Stomach smooth muscle (tissue), 2 donors: ENCODE results near the gene C5orf15.
"Not testable (repeated sequence)": the region's sequence is repeated elsewhere in the genome, so short reads cannot be mapped to it uniquely, and the experiment has no call there.

Experiments used
- H3K27ac ChIP-seq: one replicate; pipeline ENCODE4 v1.7.0; 2013; ENCODE audit warnings: mild to moderate bottlenecking, low read length, inconsistent platforms
- H3K27me3 ChIP-seq, 2 donors: one replicate each; pipeline ENCODE4 v1.7.0; 2013; ENCODE audit warnings: low read length in 2 of 2; ENCODE audit not compliant: insufficient read depth in 2 of 2, control insufficient read depth in 1 of 2
- H3K36me3 ChIP-seq, 2 donors: one replicate each; pipeline ENCODE4 v1.7.0; 2013; ENCODE audit warnings: low read length in 2 of 2; ENCODE audit not compliant: control insufficient read depth in 2 of 2, insufficient read depth in 2 of 2
- H3K4me1 ChIP-seq: one replicate; pipeline ENCODE4 v1.7.0; 2013; ENCODE audit warnings: low read length; ENCODE audit not compliant: control insufficient read depth, insufficient read depth
- H3K4me3 ChIP-seq, 2 donors: one replicate each; pipeline ENCODE4 v1.7.0; 2013; ENCODE audit warnings: low read length in 2 of 2
- H3K9ac ChIP-seq, 2 donors: one replicate each; pipeline ENCODE4 v1.7.0; 2013; ENCODE audit warnings: low read length in 2 of 2, mild to moderate bottlenecking in 1 of 2
- H3K9me3 ChIP-seq, 2 donors: one replicate each; pipeline ENCODE4 v1.7.0; 2013; ENCODE audit warnings: low read length in 2 of 2; ENCODE audit not compliant: control insufficient read depth in 2 of 2
- donor health status: healthy.
- donor health status: Pancreatic carcinoma.

The C5orf15 gene

GRCh38 chr5:133962131-133962530 is 6.3 kb downstream of the C5orf15 start:
- Histone ChIP-seq H3K9ac (no peak overlapping the region), H3K9me3 (peaks cover 0 to 4% of the 10 kb centered on the region in 2 donors), H3K36me3 (peaks cover 11 to 14% of the 10 kb centered on the region in 2 donors), H3K4me3 (no peak overlapping the region), H3K27ac (no peak overlapping the region), H3K4me1 (peaks cover 2% of the 10 kb centered on the region), H3K27me3 (no peaks in the 10 kb centered on the region)

GRCh38 chr5:133959643-133960042 is 8.8 kb downstream of the C5orf15 start:
- no peak overlapping the region for H3K9ac ChIP-seq
- no peak overlapping the region for H3K27ac ChIP-seq
- H3K36me3 ChIP-seq: peaks cover 17% of the 10 kb centered on the region in 2 donors
- H3K4me3 ChIP-seq: no peak overlapping the region
- H3K4me1 ChIP-seq: no peaks in the 10 kb centered on the region
- H3K27me3 ChIP-seq: no peaks in the 10 kb centered on the region
- H3K9me3 ChIP-seq: peaks cover 0 to 4% of the 10 kb centered on the region in 2 donors

GRCh38 chr5:133957591-133957990 is 10.8 kb downstream of the C5orf15 start:
- Histone ChIP-seq H3K27me3 (no peaks in the 10 kb centered on the region), H3K9me3 (no peaks in the 10 kb centered on the region), H3K36me3 (peaks cover 17% of the 10 kb centered on the region in 2 donors), H3K9ac (no peak overlapping the region), H3K27ac (no peak overlapping the region), H3K4me3 (no peak overlapping the region), H3K4me1 (peaks cover 10% of the 10 kb centered on the region)

GRCh38 chr5:133957080-133957479 is 11.3 kb downstream of the C5orf15 start:
- no peak overlapping the region for H3K27ac ChIP-seq
- H3K27me3 ChIP-seq: no peaks in the 10 kb centered on the region
- H3K4me1 ChIP-seq: peaks cover 12% of the 10 kb centered on the region
- H3K36me3 ChIP-seq: peaks cover 17% of the 10 kb centered on the region in 2 donors
- no peak overlapping the region for H3K9ac ChIP-seq
- no peaks in the 10 kb centered on the region for H3K9me3 ChIP-seq
- no peak overlapping the region for H3K4me3 ChIP-seq

- not testable (repeated sequence) for H3K4me3 ChIP-seq
- peaks cover 17% of the 10 kb centered on the region in 2 donors for H3K36me3 ChIP-seq
These were observed 12.2 kb downstream of the C5orf15 start for GRCh38 chr5:133956196-133956595.

GRCh38 chr5:133953568-133954145 is 14.8 kb downstream of the C5orf15 start:
- Histone ChIP-seq H3K27ac (peak overlapping the region; percentile 62), H3K27me3 (no peaks in the 10 kb centered on the region), H3K36me3 (peaks cover 11% of the 10 kb centered on the region in 2 donors), H3K9ac (no peak overlapping the region), H3K4me1 (peaks cover 16% of the 10 kb centered on the region), H3K4me3 (peak overlapping the region in 1 of 2 donors; percentile 29), H3K9me3 (no peaks in the 10 kb centered on the region)

More at GRCh38 chr5:133956196-133956595, 12.2 kb downstream of the C5orf15 start:
- H3K9me3 ChIP-seq, H3K9ac ChIP-seq, H3K27me3 ChIP-seq, H3K27ac ChIP-seq: not testable (repeated sequence)
- H3K4me1 ChIP-seq: peaks cover 16% of the 10 kb centered on the region

- peak overlapping the region in 1 of 2 donors; percentile 21 for H3K9ac ChIP-seq
- peaks cover 10 to 11% of the 10 kb centered on the region in 2 donors for H3K36me3 ChIP-seq
- H3K27ac ChIP-seq: peak overlapping the region; percentile 62
- peak overlapping the region in 1 of 2 donors; percentile 29 for H3K4me3 ChIP-seq
- no peaks in the 10 kb centered on the region for H3K9me3 ChIP-seq
- H3K27me3 ChIP-seq: no peaks in the 10 kb centered on the region
- peaks cover 17% of the 10 kb centered on the region for H3K4me1 ChIP-seq
These were observed 15.5 kb downstream of the C5orf15 start for GRCh38 chr5:133952729-133953567.

GRCh38 chr5:133950821-133951612 is 17.4 kb downstream of the C5orf15 start:
- Histone ChIP-seq H3K9ac (no peak overlapping the region), H3K27ac (no peak overlapping the region), H3K27me3 (no peaks in the 10 kb centered on the region), H3K36me3 (peaks cover 5 to 6% of the 10 kb centered on the region in 2 donors), H3K4me3 (no peak overlapping the region), H3K4me1 (peaks cover 22% of the 10 kb centered on the region), H3K9me3 (no peaks in the 10 kb centered on the region)

GRCh38 chr5:133948721-133949120 is 19.7 kb downstream of the C5orf15 start:
- Histone ChIP-seq H3K4me1 (peaks cover 20% of the 10 kb centered on the region), H3K9me3 (no peaks in the 10 kb centered on the region), H3K36me3 (no peaks in the 10 kb centered on the region)

GRCh38 chr5:133947431-133947841 is 21.0 kb downstream of the C5orf15 start:
- no peak overlapping the region for H3K4me3 ChIP-seq
- no peaks in the 10 kb centered on the region for H3K36me3 ChIP-seq
- no peaks in the 10 kb centered on the region for H3K9me3 ChIP-seq
- H3K9ac ChIP-seq: no peak overlapping the region
- H3K4me1 ChIP-seq: peaks cover 14% of the 10 kb centered on the region
- no peaks in the 10 kb centered on the region for H3K27me3 ChIP-seq
- no peak overlapping the region for H3K27ac ChIP-seq

More at GRCh38 chr5:133948721-133949120, 19.7 kb downstream of the C5orf15 start:
- no peak overlapping the region for H3K4me3 ChIP-seq
- no peak overlapping the region for H3K27ac ChIP-seq
- no peaks in the 10 kb centered on the region for H3K27me3 ChIP-seq
- no peak overlapping the region for H3K9ac ChIP-seq
